D341Med (cell line): Measurements from ENCODE around the gene NUDT12.
A peak's percentile ranks its signal among the peaks of the same experiment; 100 is the strongest.

Experiments used
- DNase-seq: peaks from one replicate; pipeline ENCODE4 v3.0.0; 2012; ENCODE audit warnings: low spot score

NUDT12 gene

GRCh38 chr5:103562453-103563157 lies at the start of gene NUDT12:
NUDT12 (minus strand) TSS chr5:103562789; CDS start chr5:103560248, 2,541 bp downstream.
- peak; percentile 91 for DNase-seq

GRCh38 chr5:103607346-103607745 lies 44.8 kb upstream of the NUDT12 start:
- no peak for DNase-seq

- DNase-seq, result no peak
Observed at GRCh38 chr5:103605277-103605676, 42.7 kb upstream of the NUDT12 start.

GRCh38 chr5:103602438-103602837 lies 39.8 kb upstream of the NUDT12 start:
- DNase-seq, result no peak

- no peak for DNase-seq
Observed at GRCh38 chr5:103601314-103601713, 38.7 kb upstream of the NUDT12 start.

- no peak for DNase-seq
Observed at GRCh38 chr5:103600086-103600485, 37.5 kb upstream of the NUDT12 start.

- DNase-seq, result no peak
Observed at GRCh38 chr5:103598997-103599566, 36.5 kb upstream of the NUDT12 start.

GRCh38 chr5:103590221-103590620 lies 27.6 kb upstream of the NUDT12 start:
- no peak for DNase-seq

- DNase-seq, result no peak
Observed at GRCh38 chr5:103589776-103590175, 27.2 kb upstream of the NUDT12 start.

- no peak for DNase-seq
Observed at GRCh38 chr5:103589357-103589756, 26.8 kb upstream of the NUDT12 start.

- DNase-seq, result no peak
Observed at GRCh38 chr5:103587185-103587748, 24.7 kb upstream of the NUDT12 start.

GRCh38 chr5:103582364-103582763 lies 19.8 kb upstream of the NUDT12 start:
- peak; percentile 25 for DNase-seq

GRCh38 chr5:103573411-103573810 lies 10.8 kb upstream of the NUDT12 start:
- no peak for DNase-seq

- no peak for DNase-seq
Observed at GRCh38 chr5:103572454-103572853, 9.9 kb upstream of the NUDT12 start.

GRCh38 chr5:103571730-103572129 lies 9.1 kb upstream of the NUDT12 start:
- DNase-seq, result no peak

GRCh38 chr5:103569313-103570060 lies 6.9 kb upstream of the NUDT12 start:
- DNase-seq, result no peak

- no peak for DNase-seq
Observed at GRCh38 chr5:103565719-103566118, 3.1 kb upstream of the NUDT12 start.

- DNase-seq, result no peak
Observed at GRCh38 chr5:103561685-103562452, 720 bp downstream of the NUDT12 start.

- no peak for DNase-seq
Observed at GRCh38 chr5:103560826-103561225, 1.8 kb downstream of the NUDT12 start.

- no peak for DNase-seq
Observed at GRCh38 chr5:103546858-103547257, 15.7 kb downstream of the NUDT12 start.

- no peak for DNase-seq
Observed at GRCh38 chr5:103542441-103542840, 20.1 kb downstream of the NUDT12 start.

- no peak for DNase-seq
Observed at GRCh38 chr5:103541569-103541968, 21.0 kb downstream of the NUDT12 start.
